Heart right ventricle (tissue), 16 donors: ENCODE measurements around the gene UBQLNL. TPM values are rescaled to one million over a fixed set of nuclear protein-coding genes. Genes with fewer than 3 reads are reported as not detected.

ENCODE experiments used
- ATAC-seq, 8 donors: fragments of 200-7000 bp; cut with Tn5 transposase; one replicate each; pipeline ENCODE4 v1.9.1; 2020; ENCODE audit warnings: mild to moderate bottlenecking in 8 of 8, moderate library complexity in 8 of 8, moderate number of reproducible peaks in 1 of 8
- DNase-seq, 2 donors: peaks; one replicate each; pipeline ENCODE4 v3.0.0-alpha.2; 2020
- H3K27ac ChIP-seq, 10 donors: fragments of 200-600 bp; sonication (generic) in 2 of 10; one replicate each; pipeline versions ENCODE4 v1.5.0 to v1.8.0; 2020 to 2022; ENCODE audit warnings: mild to moderate bottlenecking in 3 of 10
- H3K27me3 ChIP-seq, 7 donors: fragments of 200-600 bp; one replicate each; pipeline ENCODE4 v1.8.0; 2021 to 2022; ENCODE audit warnings: mild to moderate bottlenecking in 2 of 7
- H3K36me3 ChIP-seq, 9 donors: fragments of 200-600 bp; sonication (generic) in 1 of 9; one replicate each; pipeline versions ENCODE4 v1.5.0 to v1.8.0; 2020 to 2022; ENCODE audit warnings: mild to moderate bottlenecking in 2 of 9
- H3K4me1 ChIP-seq, 9 donors: fragments of 200-600 bp; sonication (generic) in 1 of 9; one replicate each; pipeline versions ENCODE4 v1.5.0 to v1.8.0; 2020 to 2022; ENCODE audit warnings: mild to moderate bottlenecking in 4 of 9
- H3K4me3 ChIP-seq, 10 donors: fragments of 200-600 bp; sonication (generic) in 2 of 10; one replicate each; pipeline versions ENCODE4 v1.5.0 to v1.8.0; 2020 to 2022; ENCODE audit warnings: mild to moderate bottlenecking in 7 of 10, moderate library complexity in 2 of 10
- H3K9me3 ChIP-seq, 11 donors: fragments of 200-600 bp in 10 of 11; sonication (generic) in 2 of 11; one replicate each; pipeline versions ENCODE4 v1.5.0 to v1.8.0; 2013 to 2022; ENCODE audit warnings: mild to moderate bottlenecking in 2 of 11, control low read depth in 1 of 11, moderate library complexity in 1 of 11
- CTCF ChIP-seq, 9 donors: fragments of 200-600 bp; sonication (generic) in 2 of 9; IDR thresholded peaks; one replicate each; pipeline versions ENCODE4 v1.5.0 to v1.8.0; 2021 to 2022; ENCODE audit warnings: antibody characterized with exemption in 9 of 9, mild to moderate bottlenecking in 5 of 9, moderate library complexity in 1 of 9
- WGBS, 2 donors: extraction: QIAGEN DNeasy Blood & Tissue Kit; methylation state at CpG; one replicate each; pipeline ENCODE4 v1.1.7; 2013; ENCODE audit warnings: inconsistent platforms in 1 of 2; 5-methylcytosine and 5-hydroxymethylcytosine counted together
- intact Hi-C, 10 donors: fragments of 100-400 bp; cut with DNase I; formaldehyde crosslinking; loops; one replicate each; pipeline versions ENCODE4 v1.11.1 to v1.14.2; 2022
- polyA plus RNA-seq, 2 donors: library from polyadenylated mRNA; stranded (reverse); fragments of 200-250 nt; gene quantifications; one replicate each; pipeline ENCODE4 v1.2.3, GENCODE V29; 2013
- total RNA-seq, 10 donors: library from RNA; stranded (reverse); fragmentation: NEBNext Ultra II Directional in 3 of 10; extraction: Animal tissue kit (Norgen Biotek cat#: 25700) in 3 of 10; gene quantifications; one replicate each; pipeline versions ENCODE4 v1.2.1 to v1.2.4, GENCODE V29; 2021 to 2023
- donor health status: Arrhythmogenic right ventricular cardiomyopathy.
- donor health status: ischemic (EF 13 %, LVEDD 7.1; RV severe dilation, severe dysfunction).
- donor health status: healthy with polysubstance abuse.
- donor health status: DM: no; HTN: yes; CAD: no.
- donor health status: DM: no; HTN: no; CAD: no.
- donor health status: ischemic (EF 25% LVEDD 6.9; RV normal size, moderate dysfunction).
- donor health status: ischemic (EF 25% LVEDD 5.7; RV mildly dilated, moderate dysfunction).
- donor health status: healthy.
- donor health status: DM: yes; HTN: yes; CAD: no.
- donor health status: Ischemic cardiomyopathy.
- donor health status: ischemic (EF 35%, LVEDD 5.7; RV mildly dilated, moderate dysfunction).
- donor health status: nonischemic (EF 11% LVEDD 7.7; RV severe dilation, severe dysfunction).
- donor health status: DM: yes; HTN: yes; CAD: no.
- donor health status: PGD.
- donor health status: ischemic (EF 29% LVEDD 5.4; RV normal size, mild dysfunction).
- donor health status: nonischemic (EF 23%, LVEDD 6.1; RV moderate dilation, normal function).

The UBQLNL gene
- total and polyA plus RNA-seq, 12 donors, result 0.10 to 0.80 (median 0.13) TPM; not detected in 5

GRCh38 chr11:5488798-5489399 lies 27.6 kb downstream of the UBQLNL start:
- WGBS, 2 donors, result 94 to 96% methylated on average over 4 of the region's 4 CpGs

GRCh38 chr11:5488385-5488784 lies 28.1 kb downstream of the UBQLNL start, which contains the start of gene OR52D1:
Gene OR52D1, plus strand, starts transcription at chr11:5488685. Its CDS starts 22 bp downstream, at chr11:5488707.
- DNase-seq (no peak), ATAC-seq (no peak)
- H3K36me3 ChIP-seq, result no peaks in the 10 kb centered on the region
- H3K9me3 ChIP-seq, result no peaks in the 10 kb centered on the region
- H3K4me3 ChIP-seq, result no peak within 1 kb of the TSS
- intact Hi-C loops, result loop anchor here in 1 of 10 donors (5.0 kb wide), 1 partner anchor 319 kb away; the partner anchor contains the start of gene OR52N2
- no peak for TF ChIP-seq CTCF (IDR thresholded peaks at IDR 0.05)
- no peak within 1 kb of the TSS for H3K27ac ChIP-seq
- H3K4me1 ChIP-seq, result no peaks in the 10 kb centered on the region
- peaks cover 0 to 5% (median 0%) of the 10 kb centered on the region in 7 donors for H3K27me3 ChIP-seq

More at GRCh38 chr11:5488798-5489399, 27.6 kb downstream of the UBQLNL start:
- DNase-seq (no peak), ATAC-seq (no peak)
- no peak overlapping the region for H3K4me3 ChIP-seq
- no peaks in the 10 kb centered on the region for H3K9me3 ChIP-seq
- intact Hi-C loops, result loop anchor here in 1 of 10 donors (5.0 kb wide), 1 partner anchor 318 kb away; the partner anchor contains the start of gene OR52N2
- H3K36me3 ChIP-seq, result no peaks in the 10 kb centered on the region
- H3K27me3 ChIP-seq, result peaks cover 0 to 5% (median 0%) of the 10 kb centered on the region in 7 donors
- H3K27ac ChIP-seq, result no peak overlapping the region
- TF ChIP-seq CTCF (IDR thresholded peaks at IDR 0.05), result no peak
- no peaks in the 10 kb centered on the region for H3K4me1 ChIP-seq

- Histone ChIP-seq H3K4me3 (no peak overlapping the region), H3K27me3 (peaks cover 0 to 5% (median 0%) of the 10 kb centered on the region in 7 donors), H3K36me3 (no peaks in the 10 kb centered on the region), H3K9me3 (no peaks in the 10 kb centered on the region), H3K4me1 (no peaks in the 10 kb centered on the region), H3K27ac (no peak overlapping the region)
- TF ChIP-seq CTCF (IDR thresholded peaks at IDR 0.05), result no peak
- ATAC-seq (no peak), DNase-seq (no peak)
- intact Hi-C loops, result loop anchor here in 1 of 10 donors (5.0 kb wide), 1 partner anchor 321 kb away; the partner anchor contains the start of gene OR52N2
- WGBS, 2 donors, result 68 to 77% methylated on average over 3 of the region's 3 CpGs
Observed at GRCh38 chr11:5486421-5486820, 30.1 kb downstream of the UBQLNL start.

- H3K27ac ChIP-seq, result no peak overlapping the region
- DNase-seq, result no peak
- H3K4me3 ChIP-seq, result no peak overlapping the region
- no peaks in the 10 kb centered on the region for H3K9me3 ChIP-seq
- no peaks in the 10 kb centered on the region for H3K36me3 ChIP-seq
- no peak for ATAC-seq
- no peak for TF ChIP-seq CTCF (IDR thresholded peaks at IDR 0.05)
- 89 to 90% methylated on average over 3 of the region's 3 CpGs for WGBS, 2 donors
- intact Hi-C loops, result loop anchor here in 1 of 10 donors (5.0 kb wide), 1 partner anchor 321 kb away; the partner anchor contains the start of gene OR52N2
- H3K27me3 ChIP-seq, result peaks cover 0 to 5% (median 0%) of the 10 kb centered on the region in 7 donors
- H3K4me1 ChIP-seq, result no peaks in the 10 kb centered on the region
Observed at GRCh38 chr11:5486003-5486402, 30.5 kb downstream of the UBQLNL start.
